UCSD-AML1 (cell line): Measurements from ENCODE around the gene ANKRD10.
A peak's percentile ranks its signal among the peaks of the same experiment; 100 is the strongest.
"Not testable (repeated sequence)": the region's sequence is repeated elsewhere in the genome, so short reads cannot be mapped to it uniquely, and the experiment has no call there.

ENCODE experiments used
- DNase-seq: peaks from one replicate; lab custom pipeline; 2025; ENCODE audit not compliant: unreplicated experiment; lab: John Stamatoyannopoulos, UW

The ANKRD10 gene

DNA sequence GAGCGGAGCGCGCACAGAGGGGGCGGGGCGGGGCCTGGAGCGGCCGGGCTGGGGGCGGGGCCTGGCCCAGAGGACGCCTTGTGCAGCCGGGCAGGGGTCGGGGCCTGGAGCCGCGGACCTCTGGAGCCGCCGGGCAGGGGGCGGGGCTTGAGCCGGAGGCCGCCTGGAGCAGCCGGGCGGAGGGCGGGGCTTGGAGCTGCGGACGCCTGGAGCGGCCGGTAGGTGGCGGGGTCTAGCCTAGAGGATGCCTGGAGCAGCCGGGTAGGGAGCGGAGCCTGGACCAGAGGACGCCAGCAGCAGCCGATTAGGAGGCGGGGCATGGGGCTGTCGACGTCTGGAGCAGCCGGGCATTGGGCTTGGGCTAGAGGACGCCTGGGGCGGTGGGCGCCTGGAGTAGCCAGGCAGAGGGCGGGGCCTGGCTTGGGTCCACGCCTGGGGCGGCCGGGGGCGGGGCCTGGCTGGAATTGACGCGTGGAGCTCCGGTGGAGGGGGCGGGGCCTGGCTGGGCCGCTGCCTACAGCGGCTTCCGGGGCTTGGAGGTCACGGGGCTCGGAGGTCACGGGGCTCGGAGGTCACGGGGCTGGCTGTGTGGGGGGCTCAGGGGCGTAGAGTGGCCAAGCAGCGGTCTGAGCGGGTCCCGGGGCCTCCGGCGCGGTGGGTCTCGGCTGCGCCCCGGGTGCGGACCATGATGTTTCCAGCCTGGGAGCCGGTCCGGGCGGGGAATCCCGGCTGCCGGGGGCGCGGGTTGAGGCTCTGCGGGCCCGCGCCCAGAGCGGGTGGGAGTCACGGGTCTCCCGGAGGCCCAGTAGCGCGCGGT, at the start of gene ANKRD10:
Gene ANKRD10 (minus strand): TSS at position 13 of the 817 bp plus-strand sequence. CDS start 135 bp downstream, outside the sequence.
- DNase-seq, result peak; percentile 100

DNA sequence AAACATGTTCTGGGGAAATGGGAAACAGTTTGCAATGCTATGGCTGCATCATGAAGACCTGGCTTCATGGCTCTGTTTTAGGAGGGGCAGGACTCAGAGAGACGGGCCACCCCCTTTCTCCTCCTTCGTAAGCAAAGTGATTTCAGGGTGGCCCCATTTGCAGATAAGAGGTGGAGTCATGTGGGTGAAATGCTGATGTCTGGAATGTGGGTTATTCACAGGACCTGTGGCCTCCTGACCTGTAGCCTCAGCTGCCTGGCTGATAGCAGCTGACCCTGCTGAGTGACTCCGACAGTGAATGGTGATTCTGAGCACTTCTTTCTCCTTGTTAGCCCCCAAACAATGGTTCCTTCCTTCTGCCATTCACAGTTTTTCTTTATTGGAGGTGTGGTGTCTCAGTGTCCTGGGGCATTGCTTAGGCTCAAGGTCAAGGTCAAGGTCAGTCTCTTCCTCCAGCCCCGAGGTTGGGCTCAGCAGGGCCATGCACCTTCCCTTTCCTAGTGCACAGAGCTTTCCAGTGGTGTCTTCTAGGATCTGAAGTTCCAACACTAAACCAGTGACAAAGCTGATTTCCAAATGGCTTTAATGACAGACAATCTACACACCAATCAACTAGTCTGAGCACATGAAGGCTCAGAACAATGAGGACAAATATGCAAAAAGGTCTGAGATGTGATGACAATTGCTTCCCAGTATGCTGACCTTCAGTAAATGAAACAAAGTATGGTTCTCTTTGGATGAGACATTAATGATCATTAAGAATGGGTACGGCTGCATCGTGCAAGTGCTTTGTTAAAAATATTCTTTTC, 49.6 kb upstream of the ANKRD10 start:
- no peak for DNase-seq

DNA sequence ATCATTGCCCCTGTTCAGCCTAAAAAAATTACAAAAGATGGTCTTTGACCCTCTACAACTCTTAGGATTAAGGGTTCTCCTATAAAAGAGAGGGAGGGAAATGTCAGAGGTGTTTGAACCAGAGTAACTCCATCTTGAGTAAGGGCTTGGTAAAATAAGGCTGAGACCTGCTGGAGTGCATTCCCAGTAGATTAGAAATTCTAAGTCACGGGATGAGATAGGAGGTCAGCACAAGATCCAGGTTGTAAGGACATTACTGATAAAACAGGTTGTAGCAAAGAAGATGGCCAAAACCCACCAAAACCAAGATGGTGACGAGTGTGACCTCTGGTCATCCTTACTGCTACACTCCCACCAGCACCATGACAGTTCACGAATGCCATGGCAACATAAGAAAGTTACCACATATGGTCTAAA, 48.7 kb upstream of the ANKRD10 start:
- DNase-seq, result no peak

DNA sequence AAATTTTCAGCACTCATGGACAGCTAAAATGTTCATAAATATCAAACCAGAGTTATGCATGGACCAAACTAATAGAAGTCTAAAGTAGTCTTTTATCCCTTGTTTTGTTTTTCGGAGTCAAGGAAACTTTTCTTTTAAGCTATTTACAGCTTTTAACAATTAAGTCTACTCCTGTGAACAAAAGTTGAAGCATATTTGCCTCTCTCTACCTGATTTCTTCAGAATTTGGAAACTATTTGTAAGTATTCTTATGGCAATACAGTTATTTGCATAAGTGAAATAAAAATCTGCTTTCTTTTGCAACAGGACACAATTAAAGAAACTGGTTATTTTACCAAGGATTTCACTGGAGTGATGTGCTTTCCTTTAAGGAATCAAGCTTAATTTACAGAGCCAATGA, 47.1 kb upstream of the ANKRD10 start:
- no peak for DNase-seq

DNA sequence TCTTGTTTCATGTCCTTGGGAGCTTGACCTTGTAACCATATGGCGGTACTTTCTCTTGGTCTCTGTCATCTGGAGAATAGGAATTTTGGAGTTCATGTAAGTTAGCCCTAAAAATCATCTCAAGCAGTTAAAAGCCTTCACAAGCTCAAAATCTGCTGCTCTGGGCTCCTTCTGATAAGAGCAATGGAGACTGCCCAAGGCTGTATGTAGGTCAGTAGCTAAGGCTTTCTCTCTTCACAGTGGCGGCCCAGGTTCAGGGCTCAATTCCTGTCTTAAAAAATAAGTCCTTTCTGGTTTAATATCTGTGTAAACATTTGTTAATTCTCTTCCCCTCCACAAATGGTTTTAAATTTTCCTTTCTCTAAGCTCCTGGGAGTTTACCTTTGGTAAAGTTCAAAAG, 45.3 kb upstream of the ANKRD10 start:
- no peak for DNase-seq

DNA sequence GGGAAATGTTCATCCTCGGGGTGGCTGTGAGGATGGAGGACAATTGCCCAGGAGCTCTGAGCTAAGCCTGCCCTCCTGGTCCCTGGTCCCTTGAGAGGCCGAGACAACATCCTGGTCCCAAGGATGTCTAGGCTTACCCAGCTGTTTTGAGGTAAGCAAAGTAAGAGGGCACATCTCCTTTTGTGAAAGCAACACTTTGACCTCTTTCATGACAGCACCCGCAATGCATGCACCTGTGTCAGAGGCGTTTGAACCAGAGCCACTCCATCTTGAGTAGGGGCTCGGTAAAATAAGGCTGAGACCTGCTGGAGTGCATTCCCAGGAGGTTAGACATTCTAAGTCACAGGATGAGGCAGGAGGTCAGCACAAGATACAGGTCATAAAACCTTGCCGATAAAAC, 43.1 kb upstream of the ANKRD10 start:
- DNase-seq, result no peak

DNA sequence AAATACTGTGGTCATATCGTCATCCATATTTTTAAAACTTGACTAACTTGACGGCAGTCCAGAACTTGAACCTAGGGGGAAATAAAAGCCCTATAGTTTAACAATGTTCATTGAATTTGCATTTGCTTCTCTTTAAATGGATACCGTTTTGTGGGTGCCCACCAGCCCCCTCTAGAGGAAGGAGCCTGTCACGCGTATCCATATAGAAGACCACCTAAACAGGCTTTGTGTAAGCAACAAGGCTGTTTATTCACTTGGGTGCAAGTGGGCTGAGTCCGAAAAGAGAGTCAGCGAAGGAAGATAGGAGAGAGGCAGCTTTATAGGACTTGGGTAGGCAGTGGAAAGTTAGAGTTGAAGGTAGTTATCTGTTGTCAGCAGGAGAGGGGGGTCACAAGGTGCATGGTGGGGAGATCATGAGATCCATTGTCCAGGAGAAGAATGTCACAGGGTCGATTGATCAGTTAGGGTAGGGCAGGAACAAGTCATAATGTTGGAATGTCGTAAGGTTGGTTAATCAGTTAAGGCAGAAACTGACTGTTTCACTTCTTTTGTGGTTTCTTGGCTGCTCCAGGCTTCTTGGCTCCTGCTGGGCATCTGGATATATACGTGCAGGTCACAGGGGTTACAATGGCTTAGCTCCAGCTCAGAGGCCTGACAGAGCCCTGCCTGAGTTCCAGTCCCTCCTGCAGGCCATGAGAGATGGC, 42.5 kb upstream of the ANKRD10 start:
- no peak for DNase-seq

DNA sequence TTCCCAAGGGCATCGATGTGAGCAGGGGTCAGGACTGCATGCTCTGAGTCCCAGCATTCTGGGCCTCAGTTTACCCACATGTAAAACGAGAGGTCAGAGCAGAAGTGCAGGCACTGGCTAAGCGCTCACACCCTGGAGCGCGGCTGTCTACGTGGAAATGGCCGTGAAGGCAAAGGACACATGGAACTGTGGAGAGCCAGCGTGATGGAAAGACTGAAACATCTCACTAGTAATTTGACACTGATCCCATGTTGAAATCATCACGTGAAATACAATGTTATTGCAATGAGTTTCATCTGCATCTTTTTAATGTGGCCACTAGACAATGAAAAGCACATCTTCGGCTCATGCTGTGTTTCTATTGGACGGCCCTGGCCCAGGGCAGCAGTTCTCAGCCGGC, 41.3 kb upstream of the ANKRD10 start:
- not testable (repeated sequence) for DNase-seq

DNA sequence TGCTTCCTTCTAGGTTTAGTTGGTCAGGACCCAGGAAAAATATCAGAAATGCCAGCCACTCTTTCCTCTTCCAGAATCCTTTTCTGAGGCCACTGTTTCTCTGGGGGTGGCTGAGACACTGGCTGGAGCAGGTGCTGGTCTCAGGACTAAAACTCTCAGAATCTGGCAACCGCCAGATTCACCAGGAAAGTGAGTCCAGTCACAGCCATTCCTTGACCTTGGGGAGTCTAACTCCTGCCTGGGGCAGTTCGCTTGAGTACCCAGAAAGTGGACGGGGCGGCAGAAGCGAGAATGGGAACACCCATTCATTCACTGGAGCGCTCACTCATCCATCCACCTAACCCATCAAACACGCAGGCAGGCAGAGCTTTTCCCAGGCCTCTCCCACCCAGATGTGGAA, 40.7 kb upstream of the ANKRD10 start:
- DNase-seq, result not testable (repeated sequence)

DNA sequence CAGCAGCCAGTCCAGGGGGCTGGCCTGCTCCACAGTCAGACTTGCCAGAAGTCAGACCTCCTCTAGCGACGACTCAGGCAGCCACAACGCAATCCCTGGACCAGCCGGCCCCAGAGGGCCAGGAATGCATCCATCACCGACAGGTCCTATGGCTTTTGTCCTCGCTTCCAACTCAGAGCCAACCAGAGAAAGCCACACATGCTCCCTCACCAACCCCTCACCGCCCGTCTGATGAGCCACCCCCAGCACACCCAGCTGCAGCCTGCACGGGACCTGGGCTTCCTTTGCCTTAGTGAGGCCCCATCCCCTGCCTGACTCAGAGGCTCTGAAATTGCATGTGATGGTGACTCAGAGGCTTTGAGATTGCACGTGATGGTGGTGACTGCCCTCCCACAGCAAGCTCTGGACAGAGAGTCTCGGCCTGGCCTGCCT, 40.2 kb upstream of the ANKRD10 start:
- not testable (repeated sequence) for DNase-seq

DNA sequence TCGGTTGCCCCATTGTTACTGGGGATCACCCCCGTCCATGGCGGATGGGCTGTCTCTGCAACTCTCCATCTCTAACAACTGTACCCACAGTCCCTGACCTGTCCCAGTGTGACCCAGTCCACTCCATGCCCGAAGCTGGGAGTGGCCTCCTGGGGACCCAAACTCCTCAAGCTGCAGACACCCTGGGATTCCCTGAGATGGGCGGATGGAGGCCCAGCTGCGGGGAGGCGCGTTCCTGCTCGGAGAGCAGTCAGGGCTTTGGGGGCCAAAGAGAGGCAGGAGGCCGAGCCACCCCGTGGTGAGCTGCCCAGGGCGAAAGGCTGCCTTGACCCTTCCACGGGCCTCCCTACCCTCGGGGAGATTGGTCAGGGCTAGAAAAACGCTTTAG, 39.7 kb upstream of the ANKRD10 start:
- DNase-seq, result not testable (repeated sequence)

DNA sequence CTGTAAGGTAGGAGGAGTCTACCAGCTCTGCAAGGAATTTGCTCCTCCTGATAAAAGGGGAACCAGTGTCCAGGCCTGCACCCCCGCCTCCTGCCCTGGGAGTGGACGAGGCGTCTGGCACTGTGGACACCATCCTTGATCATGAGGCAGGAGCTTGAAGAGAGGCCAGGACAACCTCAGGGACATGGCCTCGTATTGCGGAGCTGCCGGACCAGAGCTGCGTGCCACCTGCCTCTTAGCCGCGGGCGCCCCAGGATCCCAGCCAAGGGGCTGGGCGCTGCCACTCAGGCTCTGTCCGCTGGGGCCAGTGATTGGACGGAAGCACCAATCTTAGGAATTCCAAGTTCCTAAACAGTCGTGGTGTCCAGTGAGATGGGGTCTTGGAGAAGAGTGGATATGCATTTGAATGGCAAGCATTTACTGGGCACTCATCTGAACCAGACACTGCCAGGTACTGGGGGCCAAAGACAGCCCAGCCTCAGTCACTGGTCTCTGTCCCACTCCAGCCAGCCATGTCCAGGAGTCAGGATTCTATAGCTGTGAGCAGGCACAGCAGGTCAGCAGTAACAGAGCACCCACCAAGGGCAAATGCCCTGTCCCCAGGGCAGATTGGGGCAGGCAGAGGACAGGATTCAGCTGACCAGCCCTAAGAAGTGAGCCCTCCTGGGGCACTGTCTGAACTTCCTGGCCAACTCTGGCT, 39.1 kb upstream of the ANKRD10 start:
- no peak for DNase-seq

DNA sequence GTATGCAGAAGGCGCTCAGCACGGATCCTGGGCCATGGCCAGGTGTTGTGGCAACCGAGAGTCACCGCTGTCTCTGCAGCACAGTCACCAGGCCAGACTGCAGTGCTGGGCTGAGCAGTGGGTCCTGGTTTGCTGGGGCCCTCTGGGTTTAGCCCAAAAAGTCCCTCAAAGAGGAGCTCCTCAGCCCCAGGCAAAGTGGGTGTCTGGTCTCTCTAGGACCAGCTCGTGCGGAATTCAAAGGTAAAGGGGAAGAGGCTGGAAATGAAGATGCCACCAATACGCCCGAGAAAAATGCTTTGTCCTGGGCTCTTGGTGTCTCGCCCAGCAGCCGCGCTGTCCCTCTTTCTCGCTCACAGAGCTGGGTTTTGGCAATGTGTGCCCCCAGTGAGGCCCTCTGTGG, 38.5 kb upstream of the ANKRD10 start:
- DNase-seq, result no peak

DNA sequence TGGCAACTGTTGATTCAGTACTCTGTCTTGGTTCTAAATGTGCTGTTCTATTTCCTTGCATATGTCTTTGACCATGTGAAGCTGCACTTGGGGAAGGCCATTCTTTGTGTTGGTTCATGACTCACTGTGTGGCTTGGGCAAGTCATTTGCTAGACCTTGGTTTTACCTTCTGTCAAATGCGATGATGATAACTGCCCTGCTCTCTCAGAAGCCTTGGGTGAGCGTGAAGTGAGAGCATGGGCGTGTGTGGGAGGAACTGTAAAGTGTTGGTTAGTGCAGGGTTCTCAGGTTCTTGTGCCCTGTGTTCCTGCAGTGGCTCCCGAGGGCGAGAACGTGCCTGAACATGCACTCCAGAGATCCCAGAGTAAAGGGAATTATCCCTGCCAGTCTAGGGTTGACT, 37.3 kb upstream of the ANKRD10 start:
- DNase-seq, result not testable (repeated sequence)

DNA sequence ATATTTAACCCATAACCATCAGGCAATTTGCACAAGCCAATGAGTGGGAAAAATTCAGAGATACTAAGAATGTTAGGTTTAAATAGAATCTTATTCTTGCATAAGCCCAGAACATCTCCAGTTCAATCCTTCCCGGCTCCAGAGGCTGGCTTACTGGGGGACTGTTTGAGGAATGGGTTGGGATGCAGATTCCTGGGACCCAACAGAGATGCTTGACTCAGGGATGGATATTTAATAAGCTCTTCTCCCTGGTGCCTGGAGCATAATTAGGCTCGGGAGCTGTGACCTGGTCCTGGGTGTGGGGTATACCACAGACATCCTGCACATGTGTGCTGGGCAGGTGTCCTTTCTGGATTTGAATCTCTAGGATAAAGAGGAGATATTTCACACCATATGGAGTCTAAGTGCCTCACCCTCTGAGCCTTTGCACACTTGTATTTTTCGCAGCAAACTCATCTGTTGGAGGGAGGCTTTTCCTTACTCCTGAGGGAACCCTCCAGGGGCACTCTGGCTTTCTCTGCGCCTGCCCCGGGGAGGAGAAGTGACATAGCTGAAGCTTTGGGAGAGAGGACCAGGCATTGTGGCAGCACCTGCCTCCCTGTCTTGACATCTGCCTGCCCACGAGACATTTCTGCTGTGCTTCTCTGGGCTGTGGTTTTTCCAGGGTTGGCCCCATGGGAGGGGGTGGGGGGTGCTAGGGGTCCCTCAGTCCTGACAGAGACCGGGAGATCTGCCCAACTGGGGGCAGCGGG, 36.1 kb upstream of the ANKRD10 start:
- no peak for DNase-seq

DNA sequence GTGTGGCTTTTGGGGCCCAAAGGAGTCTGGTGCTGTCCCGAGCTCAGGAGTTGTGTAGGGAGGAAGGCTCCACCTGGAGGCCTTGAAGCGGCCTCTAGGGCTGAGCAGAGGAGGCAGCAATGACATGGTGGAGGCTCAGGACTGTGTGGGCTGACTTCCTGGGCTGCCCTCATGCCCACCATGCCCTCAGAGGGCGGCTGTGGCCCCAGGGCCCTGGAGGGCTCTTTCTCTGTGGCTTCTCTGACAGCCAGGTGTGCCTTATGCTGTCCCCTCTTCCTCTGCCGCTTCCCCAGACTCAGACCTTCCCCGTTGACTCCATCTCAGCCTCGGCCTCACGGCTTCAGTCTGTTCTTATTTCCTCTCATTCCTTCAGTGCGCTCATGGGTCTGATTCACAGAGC, 35.5 kb upstream of the ANKRD10 start:
- no peak for DNase-seq

DNA sequence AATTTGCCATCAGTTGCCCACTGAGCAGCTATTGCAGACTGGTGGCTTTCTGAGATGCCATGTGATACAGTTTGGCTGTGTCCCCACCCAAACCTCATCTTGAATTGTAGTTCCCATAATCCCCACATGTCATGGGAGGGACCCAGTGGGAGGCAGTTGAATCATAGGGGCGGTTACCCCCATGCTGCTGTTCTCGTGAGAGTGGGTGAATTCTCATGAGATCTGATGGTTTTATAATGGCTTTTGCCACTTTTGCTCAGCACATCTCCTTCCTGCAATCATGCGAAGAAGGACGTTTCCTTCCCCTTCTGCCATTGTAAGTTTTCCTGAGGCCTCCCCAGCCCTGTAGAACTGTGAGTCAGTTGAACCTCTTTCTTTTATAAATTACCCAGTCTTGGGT, 34.8 kb upstream of the ANKRD10 start:
- no peak for DNase-seq

DNA sequence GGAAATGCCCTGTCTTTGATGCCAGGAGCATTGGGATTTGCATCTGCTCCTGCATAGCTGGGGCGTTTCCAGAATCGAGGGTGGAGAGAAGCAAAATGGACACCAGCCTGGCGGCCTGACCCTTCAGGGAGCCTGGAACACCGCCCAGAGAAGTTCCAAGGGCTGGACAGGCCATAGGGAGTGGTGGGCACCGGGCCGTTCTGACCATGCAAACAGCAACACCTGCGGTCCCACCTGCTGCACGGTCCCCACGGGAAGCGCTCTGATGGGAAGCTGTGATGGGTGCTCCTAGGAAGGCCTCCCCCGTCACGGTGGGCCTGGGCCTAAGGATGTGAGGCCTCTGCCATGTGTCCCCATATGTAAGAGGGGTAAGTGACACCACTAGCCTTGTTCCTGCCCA, 34.2 kb upstream of the ANKRD10 start:
- no peak for DNase-seq

DNA sequence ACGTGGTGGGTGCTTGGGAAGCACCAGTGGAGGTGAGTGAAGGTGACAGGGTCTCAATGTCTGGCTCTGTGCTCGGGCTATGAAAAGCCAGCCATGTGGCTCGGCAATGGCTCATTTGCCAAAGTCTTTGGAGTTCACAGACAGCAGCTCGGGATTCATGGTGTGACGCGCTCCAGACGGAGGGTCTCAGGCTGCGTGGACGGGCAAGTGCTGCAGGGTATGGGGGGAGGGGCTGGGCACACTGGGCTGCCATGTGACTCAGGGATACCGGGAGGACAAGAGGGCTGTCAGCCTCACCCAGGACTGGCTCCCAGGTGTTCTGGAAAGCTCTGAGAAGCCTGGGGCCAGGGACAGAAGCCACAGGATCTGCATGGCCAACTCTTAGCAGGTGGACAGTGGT, 32.5 kb upstream of the ANKRD10 start:
- DNase-seq, result not testable (repeated sequence)

DNA sequence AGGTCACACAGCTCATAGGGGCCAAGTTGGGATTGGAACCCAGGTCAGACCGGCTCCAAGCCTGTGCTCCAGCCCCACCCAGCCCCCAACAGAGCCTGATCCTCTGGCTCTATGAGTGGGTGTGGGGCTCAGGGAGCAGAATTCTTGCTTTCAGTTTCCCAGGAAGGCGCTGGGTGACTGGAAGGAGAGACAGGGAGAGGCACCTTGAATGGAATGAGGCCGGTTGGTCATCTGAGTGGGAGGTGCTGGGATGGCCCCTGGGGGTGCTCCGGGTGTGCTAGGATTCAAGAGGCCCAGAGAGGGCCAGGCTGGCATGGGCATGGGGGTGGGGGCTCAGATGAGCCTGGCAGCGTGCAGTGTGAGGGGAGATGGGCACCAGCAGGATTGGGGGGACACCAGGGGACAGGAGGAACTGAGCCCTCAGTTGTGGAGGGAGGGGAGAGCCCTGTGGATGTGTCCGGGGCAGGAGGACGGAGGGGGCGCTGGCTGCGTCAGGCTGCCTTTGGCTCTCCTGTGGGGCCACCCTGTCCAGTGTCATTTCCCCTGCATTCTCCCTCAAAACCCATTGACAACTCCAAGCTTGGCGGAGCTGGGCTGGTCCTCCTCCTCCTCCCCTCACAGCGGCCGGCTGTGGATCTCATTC, 31.2 kb upstream of the ANKRD10 start:
- DNase-seq, result no peak
